ENCODE measurements around the gene EID3.
"Not testable (repeated sequence)": the region's sequence is repeated elsewhere in the genome, so short reads cannot be mapped to it uniquely, and the experiment has no call there.

The EID3 gene

DNA sequence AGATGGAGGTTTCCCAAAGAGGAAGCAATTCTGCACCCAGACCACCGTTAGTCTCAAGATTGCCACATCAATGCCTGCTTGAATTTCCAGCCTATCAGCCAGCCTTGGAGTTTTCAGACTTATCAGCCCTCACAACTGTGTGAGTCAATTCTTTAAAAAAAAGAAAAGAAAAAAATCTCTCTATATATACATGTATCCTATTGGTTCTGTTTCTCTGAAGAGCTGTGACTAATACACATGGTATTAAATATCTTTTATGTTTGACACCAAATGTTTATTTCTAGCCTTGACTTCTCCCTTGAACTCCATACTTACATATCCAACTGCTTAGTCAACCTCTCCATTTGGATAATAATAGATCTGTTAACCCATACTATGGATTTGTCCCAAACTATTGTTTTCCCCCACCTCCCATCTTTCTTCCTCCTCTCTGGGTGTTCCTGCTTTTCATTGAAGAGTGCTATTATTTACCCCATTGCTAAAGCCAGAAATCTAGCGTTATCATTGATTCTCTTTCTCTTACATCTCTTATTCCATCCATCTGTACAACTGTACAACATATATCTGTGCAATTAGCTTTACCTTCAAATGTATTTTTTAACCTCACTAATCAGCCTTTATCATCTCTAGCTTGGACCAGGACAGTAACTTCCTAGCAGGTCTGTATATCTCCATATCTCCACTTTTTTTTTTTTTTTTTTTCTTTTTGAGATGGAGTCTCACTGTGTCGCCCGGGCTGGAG, 22.7 kb upstream of the EID3 start:
- H3K4me1 ChIP-seq (ENCODE audit: insufficient read depth, low read length), result peaks cover 4% of the 10 kb centered on the region
- no peaks in the 10 kb centered on the region for H3K36me3 ChIP-seq (ENCODE audit: insufficient read depth, low read length)
- no peaks in the 10 kb centered on the region; the same call in 1 of the 2 replicates for H3K9me3 ChIP-seq (ENCODE audit: control insufficient read depth, insufficient read depth, low read length)
- H3K9ac ChIP-seq (ENCODE audit: low read depth, low read length), result no peak overlapping the region

GRCh38 chr12:104281636-104282035, 21.9 kb upstream of the EID3 start:
- H3K36me3 ChIP-seq (ENCODE audit: insufficient read depth, low read length), result no peaks in the 10 kb centered on the region
- H3K4me1 ChIP-seq (ENCODE audit: insufficient read depth, low read length), result peaks cover 10% of the 10 kb centered on the region
- H3K9ac ChIP-seq (ENCODE audit: low read depth, low read length), result no peak overlapping the region
- no peaks in the 10 kb centered on the region; the same call in 1 of the 2 replicates for H3K9me3 ChIP-seq (ENCODE audit: control insufficient read depth, insufficient read depth, low read length)

- Histone ChIP-seq H3K9ac (ENCODE audit: low read depth, low read length) (no peak overlapping the region), H3K36me3 (ENCODE audit: insufficient read depth, low read length) (no peaks in the 10 kb centered on the region), H3K9me3 (ENCODE audit: control insufficient read depth, insufficient read depth, low read length) (no peaks in the 10 kb centered on the region; the same call in 1 of the 2 replicates), H3K4me1 (ENCODE audit: insufficient read depth, low read length) (peaks cover 10% of the 10 kb centered on the region)
These were observed 21.4 kb upstream of the EID3 start for GRCh38 chr12:104282109-104282508.

DNA sequence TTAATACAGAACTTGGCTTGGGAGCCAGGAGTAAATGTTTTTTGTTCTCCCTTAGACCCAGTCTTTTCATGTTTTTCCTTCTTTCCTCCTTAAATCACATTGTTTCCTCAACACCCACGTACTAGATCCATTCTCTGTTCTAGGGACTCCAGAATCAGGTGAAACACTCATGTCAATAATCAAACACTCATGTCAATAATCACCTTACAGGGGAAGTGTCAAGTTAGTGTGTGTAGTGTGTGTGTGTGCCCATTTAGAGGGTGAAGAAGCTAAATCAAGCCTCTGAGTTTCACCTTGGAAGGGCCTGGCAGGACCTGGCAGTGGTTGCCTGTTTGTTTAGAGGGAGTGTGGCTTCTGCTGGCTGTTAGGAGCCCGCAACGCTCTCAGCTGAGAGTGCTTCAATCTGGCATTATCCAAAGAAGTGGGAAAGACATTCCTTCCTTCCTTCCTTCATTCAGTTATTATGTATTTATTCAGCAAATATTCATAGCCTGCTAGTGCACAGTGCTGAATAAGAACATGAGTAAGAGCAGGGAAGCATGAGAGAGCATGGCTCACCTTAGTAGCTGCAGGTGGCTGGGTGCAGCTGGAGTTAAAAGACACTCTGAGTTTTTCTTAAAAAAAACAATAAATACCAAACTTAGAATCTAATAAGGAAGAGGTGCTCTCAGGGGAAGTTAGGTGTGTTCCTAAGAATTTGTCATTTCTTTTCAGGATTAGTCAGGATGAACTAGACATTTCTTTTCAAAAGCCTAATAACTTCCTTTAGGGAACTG, 17.6 kb upstream of the EID3 start:
- H3K9me3 ChIP-seq (ENCODE audit: control insufficient read depth, insufficient read depth, low read length), result no peaks in the 10 kb centered on the region; the same call in none of the 2 replicates
- H3K4me1 ChIP-seq (ENCODE audit: insufficient read depth, low read length), result peaks cover 10% of the 10 kb centered on the region
- peak overlapping the region; percentile 97 for H3K9ac ChIP-seq (ENCODE audit: low read depth, low read length)
- H3K36me3 ChIP-seq (ENCODE audit: insufficient read depth, low read length), result no peaks in the 10 kb centered on the region

- H3K9me3 ChIP-seq (ENCODE audit: control insufficient read depth, insufficient read depth, low read length), result no peaks in the 10 kb centered on the region; the same call in none of the 2 replicates
- peak overlapping the region; percentile 97 for H3K9ac ChIP-seq (ENCODE audit: low read depth, low read length)
- H3K4me1 ChIP-seq (ENCODE audit: insufficient read depth, low read length), result peaks cover 12% of the 10 kb centered on the region
- peaks cover 2% of the 10 kb centered on the region for H3K36me3 ChIP-seq (ENCODE audit: insufficient read depth, low read length)
These were observed 16.7 kb upstream of the EID3 start for GRCh38 chr12:104286516-104287482.

GRCh38 chr12:104288635-104289274, 14.8 kb upstream of the EID3 start:
- Histone ChIP-seq H3K4me1 (ENCODE audit: insufficient read depth, low read length) (peaks cover 16% of the 10 kb centered on the region), H3K9ac (ENCODE audit: low read depth, low read length) (peak overlapping the region; percentile 97), H3K36me3 (ENCODE audit: insufficient read depth, low read length) (peaks cover 8% of the 10 kb centered on the region), H3K9me3 (ENCODE audit: control insufficient read depth, insufficient read depth, low read length) (no peaks in the 10 kb centered on the region; the same call in 1 of the 2 replicates)

GRCh38 chr12:104290320-104290719, 13.2 kb upstream of the EID3 start:
- Histone ChIP-seq H3K9ac (ENCODE audit: low read depth, low read length) (no peak overlapping the region), H3K9me3 (ENCODE audit: control insufficient read depth, insufficient read depth, low read length) (no peaks in the 10 kb centered on the region; the same call in 1 of the 2 replicates), H3K36me3 (ENCODE audit: insufficient read depth, low read length) (peaks cover 14% of the 10 kb centered on the region), H3K4me1 (ENCODE audit: insufficient read depth, low read length) (peaks cover 16% of the 10 kb centered on the region)

DNA sequence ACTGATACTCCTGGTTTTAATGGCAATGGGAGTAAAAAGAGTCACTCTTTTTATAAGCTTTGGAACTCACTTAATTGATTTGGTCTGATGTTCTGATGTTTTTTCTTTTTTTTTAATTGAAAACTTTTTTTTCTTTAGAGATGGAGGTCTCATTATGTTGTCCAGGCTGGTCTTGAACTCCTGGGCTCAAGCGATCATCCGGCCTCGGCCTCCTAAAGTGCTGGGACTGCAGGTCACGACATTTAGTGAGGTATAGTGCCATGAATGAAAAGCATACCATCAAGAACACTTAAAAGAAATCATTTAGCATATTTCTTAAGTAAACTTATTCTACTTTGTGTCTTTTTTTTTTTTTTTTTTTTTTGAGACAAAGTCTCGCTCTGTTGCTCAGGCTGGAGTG, 12.7 kb upstream of the EID3 start:
- Histone ChIP-seq H3K9ac (ENCODE audit: low read depth, low read length) (no peak overlapping the region), H3K36me3 (ENCODE audit: insufficient read depth, low read length) (peaks cover 18% of the 10 kb centered on the region), H3K4me1 (ENCODE audit: insufficient read depth, low read length) (peaks cover 12% of the 10 kb centered on the region), H3K9me3 (ENCODE audit: control insufficient read depth, insufficient read depth, low read length) (no peaks in the 10 kb centered on the region; the same call in 1 of the 2 replicates)

- H3K9ac ChIP-seq (ENCODE audit: low read depth, low read length), result no peak overlapping the region
- peaks cover 6% of the 10 kb centered on the region for H3K4me1 ChIP-seq (ENCODE audit: insufficient read depth, low read length)
- H3K9me3 ChIP-seq (ENCODE audit: control insufficient read depth, insufficient read depth, low read length), result no peaks in the 10 kb centered on the region; the same call in 1 of the 2 replicates
- peaks cover 23% of the 10 kb centered on the region for H3K36me3 ChIP-seq (ENCODE audit: insufficient read depth, low read length)
These were observed 11.5 kb upstream of the EID3 start for GRCh38 chr12:104291867-104292524.

DNA sequence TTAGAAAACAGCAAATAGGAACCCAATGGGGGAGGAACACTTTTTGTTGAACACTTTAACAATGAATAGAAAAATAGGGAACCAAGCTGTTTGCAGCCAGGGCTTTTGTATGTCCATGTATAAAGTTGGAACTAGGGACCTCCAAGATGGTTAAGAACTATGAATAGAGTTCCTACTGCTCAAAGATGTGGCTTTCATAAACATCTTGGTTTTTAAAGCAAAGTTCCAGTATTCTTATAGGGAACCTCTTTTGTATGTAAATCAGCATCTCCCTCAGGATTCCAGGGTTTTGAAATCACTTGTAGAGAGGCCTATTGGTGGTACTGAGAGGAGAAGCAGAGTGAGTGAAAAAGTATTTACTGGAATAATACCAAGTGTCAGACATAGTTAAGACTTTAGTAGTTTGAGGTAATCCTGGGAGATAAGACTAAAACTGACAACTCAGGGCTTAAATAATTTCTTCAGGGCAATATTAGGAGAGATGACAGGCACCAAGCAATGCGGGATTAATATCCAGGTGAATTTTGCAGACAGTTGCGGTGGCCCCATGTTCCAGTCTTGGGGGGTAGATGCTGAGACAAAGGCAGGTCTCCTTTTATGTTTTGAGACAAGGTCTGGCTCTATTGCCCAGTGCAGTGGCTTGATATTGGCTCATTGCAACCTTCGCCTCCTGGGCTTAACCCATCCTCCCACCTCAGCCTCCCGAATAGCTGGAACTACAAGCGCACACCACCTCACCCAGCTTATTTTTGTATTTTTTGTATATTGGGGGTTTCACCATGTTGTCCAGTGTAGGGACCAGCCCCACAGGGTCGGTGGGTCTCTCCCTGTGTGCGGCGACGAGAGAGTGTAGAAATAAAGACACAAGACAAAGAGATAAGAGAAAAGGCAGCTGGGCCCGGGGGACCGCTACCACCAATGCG, 10.4 kb upstream of the EID3 start:
- H3K9me3 ChIP-seq (ENCODE audit: control insufficient read depth, insufficient read depth, low read length), result no peaks in the 10 kb centered on the region
- peaks cover 23% of the 10 kb centered on the region for H3K36me3 ChIP-seq (ENCODE audit: insufficient read depth, low read length)
- peaks cover 6% of the 10 kb centered on the region for H3K4me1 ChIP-seq (ENCODE audit: insufficient read depth, low read length)
- no peak overlapping the region for H3K9ac ChIP-seq (ENCODE audit: low read depth, low read length)

GRCh38 chr12:104294158-104294859, 9.2 kb upstream of the EID3 start:
- H3K36me3 ChIP-seq (ENCODE audit: insufficient read depth, low read length), result peaks cover 28% of the 10 kb centered on the region
- H3K9ac ChIP-seq (ENCODE audit: low read depth, low read length); H3K9me3 ChIP-seq (ENCODE audit: control insufficient read depth, insufficient read depth, low read length); H3K4me1 ChIP-seq (ENCODE audit: insufficient read depth, low read length): not testable (repeated sequence)

All from ES-I3 (cell line).